Kasumi-1 (cell line): ENCODE measurements around the gene GALC.
"Not testable (repeated sequence)": the region's sequence is repeated elsewhere in the genome, so short reads cannot be mapped to it uniquely, and the experiment has no call there.

Experiments used
- DNase-seq, 2 experiments: peaks; one replicate each; lab custom pipeline; 2025; lab: John Stamatoyannopoulos, UW

GALC gene

GRCh38 chr14:87992718-87993628 lies at the start of gene GALC:
Gene GALC (minus strand): TSS chr14:87993182. CDS start chr14:87993164, 18 bp downstream.
- DNase-seq: peak; percentile 70 to 86

- no peak for DNase-seq
These were observed 47.2 kb upstream of the GALC start for GRCh38 chr14:88040146-88040545.

- DNase-seq: no peak
These were observed 46.2 kb upstream of the GALC start for GRCh38 chr14:88039197-88039596.

- DNase-seq: no peak
These were observed 44.3 kb upstream of the GALC start for GRCh38 chr14:88037325-88037724.

GRCh38 chr14:88036422-88036821 lies 43.4 kb upstream of the GALC start:
- no peak for DNase-seq

GRCh38 chr14:88034076-88034475 lies 41.1 kb upstream of the GALC start:
- DNase-seq: no peak

- DNase-seq: no peak
These were observed 39.4 kb upstream of the GALC start for GRCh38 chr14:88032373-88032772.

- DNase-seq: no peak
These were observed 37.9 kb upstream of the GALC start for GRCh38 chr14:88030892-88031291.

GRCh38 chr14:88030079-88030478 lies 37.1 kb upstream of the GALC start:
- peak; percentile 6 to 13 for DNase-seq

GRCh38 chr14:88029500-88029899 lies 36.5 kb upstream of the GALC start:
- no peak for DNase-seq

GRCh38 chr14:88026890-88027289 lies 33.9 kb upstream of the GALC start:
- DNase-seq: no peak

GRCh38 chr14:88025313-88025712 lies 32.3 kb upstream of the GALC start:
- no peak for DNase-seq

GRCh38 chr14:88024252-88025086 lies 31.5 kb upstream of the GALC start:
- not testable (repeated sequence) for DNase-seq

GRCh38 chr14:88023658-88024187 lies 30.7 kb upstream of the GALC start:
- no peak for DNase-seq

- DNase-seq: no peak
These were observed 24.6 kb upstream of the GALC start for GRCh38 chr14:88017535-88017934.

GRCh38 chr14:88016768-88017167 lies 23.8 kb upstream of the GALC start:
- DNase-seq: no peak

GRCh38 chr14:88013750-88014349 lies 20.9 kb upstream of the GALC start:
- DNase-seq: peak; percentile 92

- no peak for DNase-seq
These were observed 19.5 kb upstream of the GALC start for GRCh38 chr14:88012495-88012894.

GRCh38 chr14:88010331-88010730 lies 17.3 kb upstream of the GALC start:
- no peak for DNase-seq

- DNase-seq: no peak
These were observed 16.5 kb upstream of the GALC start for GRCh38 chr14:88009486-88009885.

GRCh38 chr14:88008039-88008742 lies 15.2 kb upstream of the GALC start:
- DNase-seq: no peak

GRCh38 chr14:88007608-88008007 lies 14.6 kb upstream of the GALC start:
- no peak for DNase-seq
